T-helper 2 cell (primary cell): ENCODE results near the gene GADD45B.
A peak's percentile ranks its signal among the peaks of the same experiment; 100 is the strongest.
"Not testable (repeated sequence)": the region's sequence is repeated elsewhere in the genome, so short reads cannot be mapped to it uniquely, and the experiment has no call there.

ENCODE experiments used
- DNase-seq, 5 experiments: peaks; one replicate each; pipeline versions ENCODE4 v3.0.0 to v3.0.0-alpha.2; 2012 to 2022

The GADD45B gene

DNA sequence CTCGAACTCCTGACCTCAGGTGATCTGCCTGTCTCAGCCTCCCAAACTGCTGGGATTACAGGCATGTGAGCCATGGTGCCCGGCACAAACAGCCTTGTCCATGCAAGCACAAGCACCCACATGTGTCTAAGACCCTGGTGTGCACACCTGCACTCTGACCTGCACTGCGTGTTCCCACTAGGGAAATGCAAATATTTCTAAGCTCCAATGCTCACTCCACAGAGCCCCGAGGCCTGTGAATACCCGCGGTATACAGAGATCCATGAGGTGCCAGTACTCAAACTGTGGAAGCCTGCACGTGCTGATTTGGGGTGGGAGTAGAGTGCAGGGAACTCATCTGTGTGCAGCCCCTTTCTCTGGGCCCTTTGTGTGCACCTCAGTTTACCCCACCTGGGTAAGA, 14.7 kb downstream of the GADD45B start:
- DNase-seq, result no peak

- DNase-seq, result no peak
These were observed 15.3 kb downstream of the GADD45B start for GRCh38 chr19:2491130-2491801.

GRCh38 chr19:2492870-2493269, 16.9 kb downstream of the GADD45B start:
- DNase-seq, result no peak

DNA sequence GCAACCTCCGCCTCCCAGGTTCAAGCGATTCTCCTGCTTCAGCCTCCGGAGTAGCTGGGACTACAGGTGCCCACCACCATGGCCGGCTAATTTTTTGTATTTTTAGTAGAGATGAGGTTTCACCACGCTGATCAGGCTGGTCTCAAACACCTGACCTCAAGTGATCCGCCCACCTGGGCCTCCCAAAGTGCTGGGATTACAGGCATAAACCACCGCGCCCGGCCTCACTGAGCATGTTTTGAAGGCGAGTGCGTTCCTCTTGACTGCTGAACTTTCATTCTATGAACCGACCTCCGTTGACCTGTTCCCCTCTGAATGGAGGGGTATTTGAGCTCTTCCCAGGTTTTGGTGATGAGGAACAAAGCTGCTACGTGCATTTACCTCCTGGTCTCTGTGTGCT, 17.5 kb downstream of the GADD45B start:
- not testable (repeated sequence) for DNase-seq

DNA sequence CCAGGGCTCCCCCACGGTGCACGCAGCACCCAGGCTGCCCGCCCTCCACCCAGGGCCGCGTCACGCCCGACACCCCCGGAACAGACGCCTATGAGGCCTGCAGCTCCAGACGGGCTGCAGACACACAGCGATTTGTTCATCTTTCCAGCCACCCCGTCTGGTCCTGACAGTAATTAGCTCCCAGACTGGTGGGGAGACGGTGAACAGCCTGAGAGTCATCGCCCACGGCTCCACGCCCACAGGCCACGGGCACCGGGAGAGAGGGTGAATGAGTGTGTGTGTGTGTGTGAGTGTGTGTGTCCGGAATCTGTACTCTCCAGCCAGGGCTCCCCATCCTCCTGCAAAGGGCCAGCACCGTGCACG, 18.1 kb downstream of the GADD45B start:
- no peak for DNase-seq

GRCh38 chr19:2494447-2495129, 18.7 kb downstream of the GADD45B start:
- peak; percentile 31 to 56 (median 48) for DNase-seq

DNA sequence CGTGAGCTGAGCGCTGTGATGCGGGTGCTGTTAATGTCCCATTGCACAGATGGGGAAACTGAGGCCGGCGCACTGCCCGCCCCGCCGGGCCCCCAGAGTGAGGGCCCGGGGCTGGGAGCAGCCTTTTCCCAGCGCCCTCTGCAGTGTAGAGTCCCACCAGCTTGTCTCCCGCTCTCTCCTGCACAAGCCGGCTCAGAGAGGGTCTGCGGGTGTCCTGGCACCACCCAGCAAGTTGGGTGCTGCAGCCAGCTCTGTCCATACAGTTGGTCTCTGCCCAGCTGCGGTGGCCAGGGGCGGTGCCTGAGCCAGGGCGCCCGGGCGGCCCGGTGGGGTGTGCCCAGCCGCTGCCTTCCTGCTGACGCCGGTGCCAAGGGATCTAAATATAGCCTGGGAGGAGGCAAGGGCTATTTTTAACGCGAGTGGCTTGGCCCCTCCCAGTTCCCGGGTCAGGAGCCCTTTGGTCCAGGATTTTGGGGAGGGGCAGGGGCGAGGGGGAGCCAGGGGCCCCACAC, 19.3 kb downstream of the GADD45B start:
- DNase-seq, result no peak

GRCh38 chr19:2495651-2496316, 19.9 kb downstream of the GADD45B start:
- DNase-seq, result no peak

- no peak for DNase-seq
These were observed 21.3 kb downstream of the GADD45B start for GRCh38 chr19:2497186-2497585.

DNA sequence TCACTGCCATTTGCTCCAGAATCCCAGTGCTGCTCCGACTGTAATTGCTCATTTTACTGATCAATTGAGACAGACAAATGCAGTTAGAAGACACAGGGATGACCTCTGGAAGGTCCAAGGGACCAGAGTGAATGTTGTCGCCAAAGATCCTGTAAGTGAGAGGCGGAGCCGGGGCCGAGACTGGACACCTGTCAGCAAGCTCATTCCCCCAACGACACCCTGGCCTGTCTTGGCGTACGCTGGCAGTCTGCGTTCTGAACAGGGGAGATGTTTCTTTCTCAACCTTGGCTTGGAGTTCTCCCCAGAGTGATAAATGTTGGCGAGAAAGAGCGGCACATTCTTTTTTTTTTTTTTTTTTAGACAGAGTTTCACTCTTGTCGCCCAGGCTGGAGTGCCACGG, 24.2 kb downstream of the GADD45B start:
- no peak for DNase-seq

DNA sequence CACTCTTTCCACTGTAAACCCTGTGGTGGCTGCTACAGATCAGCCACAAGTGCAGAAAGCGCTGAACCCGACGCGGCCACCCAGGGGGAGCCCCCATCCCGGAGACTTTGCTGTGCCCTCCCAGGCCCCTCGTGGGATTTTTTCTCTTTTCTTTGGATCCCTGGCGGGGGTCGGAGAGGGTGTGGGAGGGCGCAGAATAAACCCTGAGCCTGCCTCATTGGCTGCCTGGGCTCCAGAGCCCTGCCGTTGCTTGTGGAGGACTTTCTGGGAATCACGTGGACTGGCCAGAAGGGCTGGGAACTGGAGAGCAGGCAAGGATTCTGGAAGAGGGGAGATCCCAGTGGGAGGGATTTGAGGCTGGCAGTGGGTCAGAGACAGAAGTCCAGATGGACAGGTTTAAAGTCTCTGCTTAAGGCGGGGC, 24.9 kb downstream of the GADD45B start:
- DNase-seq, result no peak

GRCh38 chr19:2503521-2504109, 27.7 kb downstream of the GADD45B start:
- DNase-seq, result peak in 4 of 5 experiments; percentile 43 to 79 (median 64)

GRCh38 chr19:2506656-2507055, 30.7 kb downstream of the GADD45B start:
- not testable (repeated sequence) for DNase-seq

DNA sequence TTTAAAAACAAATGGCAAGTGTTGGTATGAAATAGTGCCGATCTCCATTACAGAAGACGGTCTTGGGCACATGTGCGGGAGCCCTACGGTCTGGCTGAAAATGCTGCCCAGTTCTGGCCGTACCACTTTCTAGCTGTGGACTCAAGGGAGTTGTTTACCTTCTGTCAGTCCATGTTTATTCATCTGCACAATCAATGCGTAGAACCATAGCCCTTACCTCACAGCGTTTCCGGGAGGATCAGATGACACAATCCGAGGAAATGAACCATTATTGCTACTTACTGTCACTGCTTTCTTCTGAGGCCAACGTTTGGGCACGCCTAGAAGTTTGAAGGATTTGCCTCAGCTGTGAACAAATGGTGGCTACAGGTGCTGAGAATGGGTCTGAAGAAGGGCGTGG, 31.2 kb downstream of the GADD45B start:
- peak in 2 of 5 experiments; percentile 24 to 66 for DNase-seq

DNA sequence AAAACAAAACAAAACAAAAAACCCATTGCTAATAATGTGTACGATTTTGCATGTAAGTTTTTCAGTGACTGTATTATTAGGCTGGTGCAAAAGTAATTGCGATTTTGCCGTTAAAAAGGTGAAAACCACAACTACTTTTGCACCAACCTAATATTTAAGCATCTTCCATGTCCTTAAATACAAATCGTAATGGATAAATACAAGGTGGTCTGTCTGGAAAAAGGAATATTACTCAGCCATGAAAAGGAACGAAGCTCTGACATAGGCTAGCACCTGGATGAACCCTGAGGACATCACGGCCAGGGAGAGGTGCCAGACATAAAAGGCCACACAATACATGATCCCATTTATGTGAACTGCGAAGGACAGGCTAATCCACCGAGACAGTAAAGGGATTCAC, 33.2 kb downstream of the GADD45B start:
- DNase-seq, result no peak

GRCh38 chr19:2511570-2511969, 35.6 kb downstream of the GADD45B start:
- no peak for DNase-seq

DNA sequence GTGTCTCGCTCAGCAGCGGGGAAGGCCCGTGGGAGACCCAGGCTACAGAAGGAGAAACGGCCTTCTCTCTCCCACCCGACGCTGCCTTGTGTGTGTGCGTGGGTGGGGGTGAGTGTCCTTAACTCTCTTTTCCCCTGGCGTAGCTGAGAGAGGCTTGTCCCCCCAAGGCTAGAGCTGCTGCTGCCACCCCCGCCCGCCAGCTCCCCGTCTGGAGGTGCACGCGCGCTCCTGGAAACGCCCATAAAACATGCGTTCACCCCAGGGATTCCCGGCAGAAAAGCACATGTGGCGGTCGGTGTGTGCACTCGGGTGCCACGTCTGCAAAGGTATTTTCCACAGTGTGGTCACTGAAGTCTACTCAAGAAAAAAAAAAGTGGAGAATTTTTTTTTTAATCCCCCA, 36.1 kb downstream of the GADD45B start:
- no peak for DNase-seq

DNA sequence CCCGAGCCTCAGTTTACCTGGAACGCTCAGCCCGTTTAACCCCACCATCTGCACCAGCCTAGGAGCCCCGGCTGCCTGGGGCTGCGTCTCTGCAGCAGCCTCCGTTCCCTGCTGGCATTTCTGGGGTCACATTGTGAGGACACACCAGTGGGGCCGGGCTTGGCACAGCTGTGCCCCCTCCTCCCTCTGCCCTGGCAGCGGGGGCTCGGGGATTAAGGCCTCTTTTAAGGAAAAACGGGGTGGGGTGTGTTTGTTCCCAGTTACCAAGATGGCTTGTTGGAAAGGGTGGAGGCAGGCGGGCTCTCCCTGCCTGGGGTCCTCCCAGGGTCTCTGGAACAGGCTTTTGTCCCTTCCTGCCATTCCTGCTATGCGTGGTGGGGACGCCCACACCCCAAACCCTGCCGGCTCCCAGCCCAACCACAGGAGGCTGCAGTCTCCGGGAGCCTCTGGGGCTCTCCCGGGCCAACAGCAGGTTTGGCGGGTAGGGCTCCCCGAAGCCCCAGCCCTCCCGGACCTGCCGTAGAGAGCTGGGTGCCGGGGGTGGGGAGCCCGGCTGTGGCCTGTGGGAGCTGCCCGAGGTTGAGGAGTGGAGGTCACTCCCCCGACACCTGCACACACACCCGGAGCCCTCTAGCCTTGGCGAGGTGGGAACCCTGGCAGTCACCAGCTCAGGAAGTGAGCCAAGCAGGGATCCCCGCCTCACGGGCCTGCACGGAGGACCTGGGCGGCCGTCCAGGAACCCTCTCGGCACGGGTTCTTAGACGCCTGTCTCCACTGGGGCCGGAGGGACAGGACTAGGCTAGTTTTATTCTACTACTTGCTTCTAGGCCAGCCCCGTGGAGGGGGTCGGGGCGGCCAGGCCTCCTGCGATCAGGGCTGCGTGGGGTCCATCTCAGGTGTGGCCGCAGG, 36.9 kb downstream of the GADD45B start:
- no peak for DNase-seq

GRCh38 chr19:2514981-2515518, 39.1 kb downstream of the GADD45B start:
- DNase-seq, result no peak

DNA sequence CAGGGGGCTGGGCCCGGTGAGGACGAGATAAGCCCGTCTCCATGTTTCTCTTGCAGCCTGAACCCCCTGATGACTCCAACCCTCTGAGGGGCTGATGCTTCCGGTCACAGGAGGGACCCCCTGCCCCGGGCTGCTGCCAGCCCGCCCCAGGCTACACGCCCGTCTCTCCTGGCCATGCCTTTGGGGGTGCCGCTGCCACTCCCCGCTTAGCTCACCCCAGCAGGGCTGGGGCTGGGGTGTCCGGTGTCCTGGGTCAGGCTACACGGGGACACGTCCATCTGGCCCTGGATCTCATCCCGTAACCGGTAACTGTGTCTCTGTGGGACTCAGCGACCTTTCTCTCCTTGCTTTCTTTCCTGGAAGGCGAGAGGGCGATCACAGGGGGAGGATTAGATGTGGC, 40.8 kb downstream of the GADD45B start:
- no peak for DNase-seq

DNA sequence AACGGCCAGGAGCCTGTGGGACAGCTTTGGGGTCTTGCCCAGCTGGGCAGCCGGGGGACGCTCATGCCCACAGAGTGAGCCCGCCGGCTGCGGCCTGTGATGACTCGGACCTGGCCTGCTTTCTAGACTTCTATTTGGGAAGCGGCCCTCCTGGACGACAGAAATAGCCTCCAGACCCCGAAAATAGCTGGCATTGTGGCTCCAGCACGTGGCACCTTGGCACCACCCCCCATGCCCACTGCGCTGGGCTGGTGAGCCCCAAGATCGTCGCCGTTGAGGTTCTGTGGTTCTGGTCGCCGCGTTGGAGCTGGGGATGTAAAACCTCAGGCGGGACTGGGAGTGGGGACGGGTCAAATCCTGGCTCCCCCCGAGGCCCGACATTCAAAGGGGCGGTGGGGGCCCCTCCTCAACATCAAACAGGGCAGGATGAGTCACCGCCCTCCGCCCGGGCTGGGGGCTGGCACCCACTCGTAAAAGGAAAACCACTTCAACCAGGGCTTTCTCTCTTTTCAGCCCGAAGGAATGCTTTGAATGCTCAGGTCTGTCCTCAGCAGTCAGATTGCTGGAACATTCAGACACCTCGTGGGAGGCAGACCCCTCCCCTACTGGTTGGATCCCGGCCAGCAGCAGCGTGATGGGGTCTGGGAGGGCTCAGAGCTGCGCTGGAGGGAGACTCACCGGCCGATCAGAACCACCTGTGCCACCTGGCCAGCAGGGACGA, 42.1 kb downstream of the GADD45B start:
- no peak for DNase-seq
